Measurements from ENCODE around the gene LYZL6.

DNA sequence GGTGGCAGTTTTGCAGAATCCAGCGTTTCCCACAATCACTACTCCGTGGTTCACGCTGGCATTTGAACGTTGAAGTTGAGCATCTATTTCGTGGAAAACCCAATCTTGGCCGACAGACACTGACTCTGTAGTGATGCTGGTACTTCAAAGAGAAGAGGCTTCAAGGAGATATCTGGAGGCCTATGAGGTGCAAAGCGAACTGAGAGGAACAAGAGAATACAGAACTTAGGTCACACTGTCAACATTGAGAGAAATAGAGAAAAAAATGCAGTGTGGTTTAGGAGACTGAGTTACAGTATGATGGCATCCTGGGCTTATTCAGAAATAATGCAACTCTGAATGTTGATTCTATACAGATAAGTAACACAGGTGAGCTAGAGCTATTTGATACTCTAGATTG, 21.8 kb upstream of the LYZL6 start:
- TF ChIP-seq, protein P1, sequence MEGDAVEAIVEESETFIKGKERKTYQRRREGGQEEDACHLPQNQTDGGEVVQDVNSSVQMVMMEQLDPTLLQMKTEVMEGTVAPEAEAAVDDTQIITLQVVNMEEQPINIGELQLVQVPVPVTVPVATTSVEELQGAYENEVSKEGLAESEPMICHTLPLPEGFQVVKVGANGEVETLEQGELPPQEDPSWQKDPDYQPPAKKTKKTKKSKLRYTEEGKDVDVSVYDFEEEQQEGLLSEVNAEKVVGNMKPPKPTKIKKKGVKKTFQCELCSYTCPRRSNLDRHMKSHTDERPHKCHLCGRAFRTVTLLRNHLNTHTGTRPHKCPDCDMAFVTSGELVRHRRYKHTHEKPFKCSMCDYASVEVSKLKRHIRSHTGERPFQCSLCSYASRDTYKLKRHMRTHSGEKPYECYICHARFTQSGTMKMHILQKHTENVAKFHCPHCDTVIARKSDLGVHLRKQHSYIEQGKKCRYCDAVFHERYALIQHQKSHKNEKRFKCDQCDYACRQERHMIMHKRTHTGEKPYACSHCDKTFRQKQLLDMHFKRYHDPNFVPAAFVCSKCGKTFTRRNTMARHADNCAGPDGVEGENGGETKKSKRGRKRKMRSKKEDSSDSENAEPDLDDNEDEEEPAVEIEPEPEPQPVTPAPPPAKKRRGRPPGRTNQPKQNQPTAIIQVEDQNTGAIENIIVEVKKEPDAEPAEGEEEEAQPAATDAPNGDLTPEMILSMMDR (IDR thresholded peaks at IDR 0.05): no peak
- TF ChIP-seq, protein P2, sequence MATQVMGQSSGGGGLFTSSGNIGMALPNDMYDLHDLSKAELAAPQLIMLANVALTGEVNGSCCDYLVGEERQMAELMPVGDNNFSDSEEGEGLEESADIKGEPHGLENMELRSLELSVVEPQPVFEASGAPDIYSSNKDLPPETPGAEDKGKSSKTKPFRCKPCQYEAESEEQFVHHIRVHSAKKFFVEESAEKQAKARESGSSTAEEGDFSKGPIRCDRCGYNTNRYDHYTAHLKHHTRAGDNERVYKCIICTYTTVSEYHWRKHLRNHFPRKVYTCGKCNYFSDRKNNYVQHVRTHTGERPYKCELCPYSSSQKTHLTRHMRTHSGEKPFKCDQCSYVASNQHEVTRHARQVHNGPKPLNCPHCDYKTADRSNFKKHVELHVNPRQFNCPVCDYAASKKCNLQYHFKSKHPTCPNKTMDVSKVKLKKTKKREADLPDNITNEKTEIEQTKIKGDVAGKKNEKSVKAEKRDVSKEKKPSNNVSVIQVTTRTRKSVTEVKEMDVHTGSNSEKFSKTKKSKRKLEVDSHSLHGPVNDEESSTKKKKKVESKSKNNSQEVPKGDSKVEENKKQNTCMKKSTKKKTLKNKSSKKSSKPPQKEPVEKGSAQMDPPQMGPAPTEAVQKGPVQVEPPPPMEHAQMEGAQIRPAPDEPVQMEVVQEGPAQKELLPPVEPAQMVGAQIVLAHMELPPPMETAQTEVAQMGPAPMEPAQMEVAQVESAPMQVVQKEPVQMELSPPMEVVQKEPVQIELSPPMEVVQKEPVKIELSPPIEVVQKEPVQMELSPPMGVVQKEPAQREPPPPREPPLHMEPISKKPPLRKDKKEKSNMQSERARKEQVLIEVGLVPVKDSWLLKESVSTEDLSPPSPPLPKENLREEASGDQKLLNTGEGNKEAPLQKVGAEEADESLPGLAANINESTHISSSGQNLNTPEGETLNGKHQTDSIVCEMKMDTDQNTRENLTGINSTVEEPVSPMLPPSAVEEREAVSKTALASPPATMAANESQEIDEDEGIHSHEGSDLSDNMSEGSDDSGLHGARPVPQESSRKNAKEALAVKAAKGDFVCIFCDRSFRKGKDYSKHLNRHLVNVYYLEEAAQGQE (IDR thresholded peaks at IDR 0.05; ENCODE audit: insufficient read depth in 1 of 2, low read depth in 2 of 2, low read length in 1 of 2): no peak
- TF ChIP-seq POLR2AphosphoS5 (IDR thresholded peaks at IDR 0.05; ENCODE audit: low read depth, low read length): no peak
